ENCODE results near the gene CCDC28B.

CCDC28B gene

GRCh38 chr1:32250893-32251716 is 50.7 kb downstream of the CCDC28B start, which contains the start of gene LCK:
Gene LCK, plus strand, starts transcription at chr1:32251265. Its CDS starts 23,065 bp downstream, at chr1:32274330.
- DNase-seq (ENCODE audit: low read depth) = no peak
- no peak within 1 kb of the TSS for H3K4me3 ChIP-seq (ENCODE audit: control insufficient read depth, low read depth, low read length)
- no peak for TF ChIP-seq CTCF (IDR thresholded peaks at IDR 0.05; ENCODE audit: control insufficient read depth, insufficient read depth, low read depth, low read length, missing control alignments)

All from AG09309 (cell line).